ENCODE data around the gene TNFAIP8. TPM values are rescaled to one million over a fixed set of nuclear protein-coding genes. Genes with fewer than 3 reads are reported as not detected.

TNFAIP8 gene
- total RNA-seq, 1 donor from 2014 or later = 29.6 TPM

- no peak for DNase-seq (ENCODE audit: low spot score)
These were observed 10.7 kb downstream of the TNFAIP8 start for GRCh38 chr5:119366540-119366881.

- DNase-seq (ENCODE audit: low spot score) = no peak
These were observed 11.9 kb downstream of the TNFAIP8 start for GRCh38 chr5:119367502-119368237.

DNA sequence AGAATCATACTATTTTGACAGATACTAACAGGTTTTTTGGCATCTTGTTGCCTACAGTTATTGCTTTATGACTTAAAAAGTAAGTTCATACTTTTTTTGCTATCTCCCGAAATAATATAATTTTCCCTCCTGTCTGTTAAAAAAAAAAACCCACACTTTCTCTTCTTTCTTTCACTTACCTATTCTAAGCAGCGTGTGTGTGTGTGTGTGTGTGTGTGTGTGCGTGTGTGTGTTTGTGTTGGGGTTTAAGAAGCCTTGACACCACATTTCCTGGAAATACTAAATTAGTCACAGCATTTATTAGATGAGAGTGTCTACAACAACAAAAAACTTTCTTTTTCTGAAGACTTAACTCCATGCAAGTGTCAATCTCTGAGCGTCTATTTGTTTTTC, 12.4 kb downstream of the TNFAIP8 start:
- no peak for DNase-seq (ENCODE audit: low spot score)

- no peak for DNase-seq (ENCODE audit: low spot score)
These were observed 14.7 kb downstream of the TNFAIP8 start for GRCh38 chr5:119370486-119370885.

GRCh38 chr5:119371146-119371545, 15.3 kb downstream of the TNFAIP8 start:
- DNase-seq (ENCODE audit: low spot score) = no peak

GRCh38 chr5:119373449-119373858, 17.6 kb downstream of the TNFAIP8 start:
- DNase-seq (ENCODE audit: low spot score) = no peak

DNA sequence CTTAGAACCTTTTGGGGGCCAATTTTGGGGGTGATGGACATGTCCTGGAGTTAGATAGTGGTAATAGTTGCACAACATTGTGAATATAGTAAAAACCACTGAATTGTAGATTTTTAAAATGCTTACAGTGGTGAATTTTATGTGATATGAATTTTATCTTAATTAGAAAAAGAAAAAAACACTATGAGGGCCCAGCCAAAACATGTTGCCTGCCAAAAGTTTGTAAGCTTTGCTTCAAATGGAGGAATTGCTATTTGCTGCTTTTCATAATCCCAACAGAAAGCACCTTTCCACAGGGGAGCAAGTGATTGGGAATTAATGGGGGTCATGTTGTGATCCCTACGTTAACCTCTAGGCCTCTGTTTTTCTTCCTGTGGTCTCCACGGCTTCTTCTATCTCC, 19.1 kb downstream of the TNFAIP8 start:
- DNase-seq (ENCODE audit: low spot score) = no peak

DNA sequence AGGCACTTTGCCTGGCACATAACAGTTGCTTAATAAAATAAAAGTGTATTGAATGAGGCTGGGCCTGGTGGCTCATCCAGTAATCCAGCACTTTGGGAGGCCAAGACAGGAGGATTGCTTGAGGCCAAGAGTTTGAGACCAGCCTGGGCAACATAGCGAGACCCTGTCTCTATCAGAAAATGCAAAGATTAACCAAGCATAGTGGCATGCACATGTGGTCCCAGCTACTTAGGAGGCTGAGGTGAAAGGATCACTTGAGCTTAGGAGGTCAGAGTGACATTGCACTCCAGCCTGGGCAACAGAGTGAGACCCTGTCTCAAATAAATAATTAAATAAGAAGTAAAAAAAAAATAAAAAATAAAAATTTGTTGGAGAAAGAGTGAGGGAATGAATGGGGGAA, 21.2 kb downstream of the TNFAIP8 start:
- no peak for DNase-seq (ENCODE audit: low spot score)

DNA sequence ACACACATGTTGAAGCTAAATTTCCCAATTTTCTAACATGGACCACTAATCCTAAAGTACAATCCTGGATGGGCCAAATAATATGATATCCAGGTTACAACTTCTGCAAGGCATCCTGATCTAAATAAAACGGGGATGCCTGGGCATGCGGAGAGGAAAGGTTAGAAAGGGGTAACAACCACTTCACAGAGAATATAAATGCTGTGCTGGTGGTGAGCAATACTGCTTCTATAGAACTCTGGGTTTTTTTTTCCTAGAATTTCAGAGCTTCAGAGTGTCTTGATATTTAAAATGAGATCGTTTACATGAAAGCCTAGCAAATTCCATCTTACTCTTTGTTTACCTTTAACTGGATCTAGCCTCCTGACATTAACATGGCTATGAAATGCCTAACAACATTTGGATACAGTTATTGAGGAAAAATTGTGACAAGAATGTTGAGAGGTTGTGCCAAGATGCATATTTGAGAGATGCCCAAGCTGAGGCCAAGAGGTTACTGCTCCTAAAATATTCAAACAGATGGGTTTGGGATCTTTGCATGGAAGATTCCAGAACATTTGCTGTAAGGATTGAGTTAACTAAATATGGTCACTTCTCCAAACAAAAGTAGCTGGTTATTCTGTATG, 22.4 kb downstream of the TNFAIP8 start:
- DNase-seq (ENCODE audit: low spot score) = no peak

- DNase-seq (ENCODE audit: low spot score) = no peak
These were observed 23.3 kb downstream of the TNFAIP8 start for GRCh38 chr5:119379096-119379495.

DNA sequence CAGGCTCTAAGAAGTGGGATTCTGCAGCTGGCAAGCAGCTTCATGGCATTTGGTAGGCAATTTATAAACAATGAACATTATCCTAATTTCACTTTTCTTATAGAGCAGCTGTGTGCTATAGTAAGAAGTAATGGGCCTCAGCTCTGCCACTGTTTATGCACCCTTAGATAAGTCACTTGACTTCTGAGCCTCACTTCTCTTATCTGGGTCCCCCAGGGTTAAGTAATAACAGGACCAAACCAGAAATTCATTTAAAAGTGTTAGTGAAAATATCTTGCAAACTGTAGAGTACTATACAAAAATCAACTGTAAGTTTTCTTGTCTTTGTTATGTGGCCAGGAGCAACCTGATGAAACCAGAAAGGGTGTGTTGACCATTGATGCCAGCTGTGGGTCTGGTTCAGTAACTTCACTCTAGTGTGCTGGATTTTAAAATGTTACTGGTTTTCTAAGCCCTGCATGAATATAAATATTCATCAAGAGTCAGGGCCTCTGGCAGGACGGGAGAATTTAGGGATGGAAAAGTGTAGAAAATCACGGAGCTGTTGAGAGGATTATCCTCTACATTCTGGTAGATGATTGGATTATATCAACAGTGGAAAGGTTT, 24.2 kb downstream of the TNFAIP8 start:
- no peak for DNase-seq (ENCODE audit: low spot score)

GRCh38 chr5:119382169-119382568, 26.4 kb downstream of the TNFAIP8 start:
- DNase-seq (ENCODE audit: low spot score) = no peak

DNA sequence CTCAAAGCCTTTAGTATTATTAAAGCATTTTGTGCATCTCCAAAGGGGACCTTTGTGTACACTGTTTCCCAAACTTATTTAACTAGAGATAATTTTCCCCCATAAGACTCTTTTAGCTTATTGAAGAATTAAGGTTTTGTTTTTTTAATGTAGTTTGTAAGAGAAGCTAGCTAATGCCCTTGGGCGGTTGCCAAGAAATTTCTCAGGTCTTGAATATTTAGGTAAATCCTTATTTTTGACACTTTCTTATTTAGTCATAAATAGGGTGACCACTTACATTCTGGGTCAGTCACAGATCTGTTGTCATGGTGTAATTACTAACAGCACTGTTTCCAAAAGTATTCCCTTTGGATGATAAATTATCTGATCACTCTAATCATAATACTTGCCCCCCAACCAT, 27.2 kb downstream of the TNFAIP8 start:
- no peak for DNase-seq (ENCODE audit: low spot score)

- DNase-seq (ENCODE audit: low spot score) = no peak
These were observed 29.3 kb downstream of the TNFAIP8 start for GRCh38 chr5:119385136-119385535.

DNA sequence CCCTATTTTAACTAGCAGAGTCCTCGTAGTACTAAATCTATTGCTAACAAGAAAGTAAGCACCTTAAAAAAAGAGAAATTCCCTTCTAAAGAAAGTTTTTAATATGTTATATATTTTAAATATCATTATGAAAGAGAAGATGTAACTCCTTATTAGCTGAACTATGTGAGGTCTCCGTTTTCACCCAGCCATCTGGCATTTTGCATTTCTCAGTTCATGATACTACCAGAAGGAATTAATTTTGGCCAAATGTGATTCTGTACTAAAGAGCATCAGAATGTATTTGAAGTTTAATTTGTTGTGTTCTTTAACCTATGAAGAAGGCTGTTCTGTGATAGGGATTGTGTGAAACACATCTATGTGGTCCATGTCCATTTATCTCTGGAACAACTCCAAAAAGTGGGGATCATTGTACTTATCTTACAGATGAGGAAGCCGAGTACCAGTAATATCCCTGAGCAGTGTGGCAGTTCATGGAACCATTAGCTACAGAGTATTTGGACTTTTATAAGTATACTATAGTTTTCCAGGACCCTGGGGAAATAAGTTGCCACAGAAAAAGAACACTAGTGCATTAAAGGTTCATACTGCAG, 29.8 kb downstream of the TNFAIP8 start:
- DNase-seq (ENCODE audit: low spot score) = no peak

GRCh38 chr5:119386596-119387344, 31.0 kb downstream of the TNFAIP8 start:
- no peak for DNase-seq (ENCODE audit: low spot score)

DNA sequence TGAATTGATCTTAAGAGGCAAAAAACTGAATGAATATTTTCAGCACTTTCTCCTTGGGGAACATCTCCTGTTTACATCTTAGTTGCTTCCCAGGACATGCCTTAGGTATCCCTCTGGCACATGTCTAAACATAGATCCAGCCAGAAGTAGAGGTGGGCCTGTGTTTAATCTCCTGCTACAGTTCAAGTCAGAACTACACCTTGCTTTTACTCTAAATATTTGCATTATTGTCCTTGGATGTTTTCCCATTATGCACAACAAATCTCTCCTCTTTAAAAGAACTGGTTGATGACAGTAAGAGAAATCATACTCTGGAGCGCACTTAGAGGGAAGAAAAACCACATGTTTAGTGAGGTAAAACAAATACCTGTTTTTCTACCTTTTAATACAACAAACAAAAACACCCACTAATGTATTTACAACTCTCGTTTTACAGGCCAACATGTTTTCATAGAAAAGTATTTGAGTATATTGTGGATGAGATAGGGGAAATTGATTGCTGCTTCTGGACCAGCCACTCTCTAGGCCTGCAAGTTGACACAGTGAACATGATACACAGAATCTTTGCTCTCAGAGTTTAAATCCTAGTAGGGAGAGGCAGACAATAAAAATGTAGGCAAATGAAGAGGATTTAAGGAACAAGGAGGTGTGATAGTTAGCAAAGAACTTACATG, 32.3 kb downstream of the TNFAIP8 start:
- DNase-seq (ENCODE audit: low spot score) = no peak

GRCh38 chr5:119388619-119389190, 32.9 kb downstream of the TNFAIP8 start:
- no peak for DNase-seq (ENCODE audit: low spot score)

GRCh38 chr5:119389288-119390030, 33.6 kb downstream of the TNFAIP8 start:
- no peak for DNase-seq (ENCODE audit: low spot score)

DNA sequence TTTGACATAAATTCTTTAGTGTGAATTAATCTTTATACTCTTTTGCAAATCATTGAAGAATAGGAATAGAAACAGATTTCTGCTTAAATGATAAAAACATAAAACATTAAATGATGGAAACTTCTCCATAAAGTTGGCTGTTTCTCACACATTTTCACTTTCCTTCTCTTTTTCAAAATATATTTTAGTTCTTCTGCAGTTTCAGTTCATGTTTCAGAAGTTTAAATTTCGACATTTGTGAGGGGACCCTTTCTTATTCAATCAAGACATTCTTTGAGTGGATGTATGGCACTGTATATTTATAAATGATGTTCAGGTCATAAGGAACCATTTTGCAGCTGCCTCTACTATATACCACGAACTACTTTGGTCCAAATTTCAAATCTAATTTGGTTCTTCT, 34.6 kb downstream of the TNFAIP8 start:
- DNase-seq (ENCODE audit: low spot score) = no peak

Data from mesenteric fat pad (tissue), 1 donor.